ENCODE results near the gene PRR18.

GRCh38 chr6:166279393-166279679, 28.9 kb downstream of the PRR18 start:
- TF ChIP-seq CTCF (conservative IDR thresholded peaks at IDR 0.05; ENCODE audit: low read depth, low read length): no peak
- TF ChIP-seq EZH2 (IDR thresholded peaks at IDR 0.05; ENCODE audit: borderline replicate concordance, low read depth, low read length, poor library complexity, severe bottlenecking): no peak
